Smooth muscle cell (in vitro differentiated cells): ENCODE results near the gene FAM217B. TPM values are rescaled to one million over a fixed set of nuclear protein-coding genes. Genes with fewer than 3 reads are reported as not detected.

Experiments used
- DNase-seq: peaks from one replicate; lab custom pipeline; 2025; ENCODE audit not compliant: unreplicated experiment; lab: John Stamatoyannopoulos, UW
- H2AFZ ChIP-seq: fragments of 200-600 bp; sonication (generic); 2 replicates; pipeline ENCODE4 v1.6.0; 2016; ENCODE audit warnings: antibody characterized with exemption, low read depth, mild to moderate bottlenecking
- H3F3A ChIP-seq: fragments of 200-600 bp; sonication (generic); 2 replicates; pipeline ENCODE4 v1.6.0; 2017; ENCODE audit warnings: antibody characterized with exemption, low read depth
- H3K27ac ChIP-seq: fragments of 200-600 bp; sonication (generic); 2 replicates; pipeline ENCODE4 v1.5.1; 2016; ENCODE audit warnings: low read depth, mild to moderate bottlenecking
- H3K27me3 ChIP-seq: fragments of 200-600 bp; sonication (generic); 2 replicates; pipeline ENCODE4 v1.6.1; 2016; ENCODE audit warnings: low read depth, mild to moderate bottlenecking
- H3K36me3 ChIP-seq: fragments of 200-600 bp; sonication (generic); 2 replicates; pipeline ENCODE4 v1.5.1; 2016; ENCODE audit warnings: low read depth
- H3K4me1 ChIP-seq: fragments of 200-600 bp; sonication (generic); 2 replicates; pipeline ENCODE4 v1.5.1; 2016; ENCODE audit warnings: low read depth
- H3K4me2 ChIP-seq: fragments of 200-600 bp; sonication (generic); 2 replicates; pipeline ENCODE4 v1.6.0; 2016; ENCODE audit warnings: mild to moderate bottlenecking
- H3K4me3 ChIP-seq: fragments of 200-600 bp; sonication (generic); 2 replicates; pipeline ENCODE4 v1.5.1; 2016; ENCODE audit warnings: mild to moderate bottlenecking
- H3K79me2 ChIP-seq: fragments of 200-600 bp; sonication (generic); 2 replicates; pipeline ENCODE4 v1.6.0; 2016; ENCODE audit warnings: low read depth, mild to moderate bottlenecking
- H3K9ac ChIP-seq: fragments of 200-600 bp; sonication (generic); 2 replicates; pipeline ENCODE4 v1.6.0; 2016; ENCODE audit warnings: low read depth
- H3K9me3 ChIP-seq: fragments of 200-600 bp; sonication (generic); replicated peaks from 2 replicates; pipeline ENCODE4 v1.5.1; 2016; ENCODE audit warnings: low read depth
- H4K20me1 ChIP-seq: fragments of 200-600 bp; sonication (generic); 2 replicates; pipeline ENCODE4 v1.6.0; 2016; ENCODE audit warnings: low read depth
- CTCF ChIP-seq: fragments of 200-600 bp; sonication (generic); IDR thresholded peaks from 2 replicates; pipeline ENCODE4 v1.5.1; 2017; ENCODE audit warnings: borderline replicate concordance, mild to moderate bottlenecking, antibody characterized with exemption; ENCODE audit not compliant: insufficient read depth, poor library complexity, severe bottlenecking
- WGBS: methylation state at CpG from one replicate; pipeline ENCODE4 v1.1.7; 2016; ENCODE audit warnings: low lambda C conversion rate; 5-methylcytosine and 5-hydroxymethylcytosine counted together
- polyA plus RNA-seq: library from polyadenylated mRNA; unstranded; fragments of >200 nt; fragmentation: Nextera tagmentation; extraction: Ambion mirVana; gene quantifications from 2 replicates; pipeline ENCODE4 v1.2.1, GENCODE V29; 2016
- total RNA-seq: library from RNA; depleted of rRNA; stranded (reverse); fragments of >200 nt; gene quantifications from 2 replicates; pipeline ENCODE4 v1.2.3, GENCODE V29; 2014

Gene FAM217B
- total and polyA plus RNA-seq, 2 experiments from 2014 or later: 7.7 to 14.2 TPM

GRCh38 chr20:59936409-59936808 lies 3.8 kb upstream of the FAM217B start:
- no peak for DNase-seq
- H3K4me3 ChIP-seq: no peak overlapping the region
- no peaks in the 10 kb centered on the region for H3K27me3 ChIP-seq
- H3K9ac ChIP-seq: no peak overlapping the region
- H4K20me1 ChIP-seq: peaks cover 21% of the 10 kb centered on the region
- no peaks in the 10 kb centered on the region for H3K36me3 ChIP-seq
- TF ChIP-seq CTCF: no peak
- H3K4me2 ChIP-seq: no peak overlapping the region
- peaks cover 6% of the 10 kb centered on the region for H3K79me2 ChIP-seq
- H3F3A ChIP-seq: peaks cover 4% of the 10 kb centered on the region
- no peaks in the 10 kb centered on the region for H3K9me3 ChIP-seq
- no peak overlapping the region for H3K27ac ChIP-seq
- H2AFZ ChIP-seq: no peak overlapping the region
- 81% methylated on average over 4 of the region's 4 CpGs for WGBS
- H3K4me1 ChIP-seq: peaks cover 6% of the 10 kb centered on the region

GRCh38 chr20:59937150-59937549 lies 3.0 kb upstream of the FAM217B start:
- Histone ChIP-seq H3K4me2 (no peak overlapping the region), H3K27ac (no peak overlapping the region), H3K36me3 (no peaks in the 10 kb centered on the region), H3K79me2 (peaks cover 13% of the 10 kb centered on the region), H2AFZ (no peak overlapping the region), H3F3A (peaks cover 4% of the 10 kb centered on the region), H3K27me3 (no peaks in the 10 kb centered on the region), H3K4me1 (peaks cover 8% of the 10 kb centered on the region), H3K9ac (no peak overlapping the region), H3K4me3 (no peak overlapping the region), H4K20me1 (peaks cover 21% of the 10 kb centered on the region), H3K9me3 (no peaks in the 10 kb centered on the region)
- WGBS: 95% methylated on average over 3 of the region's 3 CpGs
- DNase-seq: no peak
- TF ChIP-seq CTCF: no peak

- Histone ChIP-seq H2AFZ (no peak overlapping the region), H3K36me3 (no peaks in the 10 kb centered on the region), H3K79me2 (peaks cover 13% of the 10 kb centered on the region), H3F3A (peaks cover 4% of the 10 kb centered on the region), H3K4me2 (peak overlapping the region; percentile 92), H3K9ac (no peak overlapping the region), H3K27me3 (no peaks in the 10 kb centered on the region), H3K4me3 (no peak overlapping the region), H3K4me1 (peaks cover 8% of the 10 kb centered on the region), H3K27ac (peak overlapping the region; percentile 14), H3K9me3 (no peaks in the 10 kb centered on the region), H4K20me1 (peaks cover 21% of the 10 kb centered on the region)
- DNase-seq: no peak
- TF ChIP-seq CTCF: no peak
- 60% methylated on average over 4 of the region's 4 CpGs for WGBS
Measured at GRCh38 chr20:59938221-59938620, 2.0 kb upstream of the FAM217B start.

- Histone ChIP-seq H3K79me2 (peaks cover 13% of the 10 kb centered on the region), H4K20me1 (peaks cover 21% of the 10 kb centered on the region), H3F3A (peaks cover 4% of the 10 kb centered on the region), H3K9me3 (no peaks in the 10 kb centered on the region), H2AFZ (no peak overlapping the region), H3K9ac (no peak overlapping the region), H3K27ac (peak overlapping the region; percentile 14), H3K4me3 (no peak overlapping the region), H3K4me1 (peaks cover 8% of the 10 kb centered on the region), H3K36me3 (no peaks in the 10 kb centered on the region), H3K27me3 (no peaks in the 10 kb centered on the region), H3K4me2 (peak overlapping the region; percentile 92)
- TF ChIP-seq CTCF: no peak
- WGBS: 90% methylated on average over 7 of the region's 7 CpGs
- DNase-seq: no peak
Measured at GRCh38 chr20:59938696-59939051, 1.5 kb upstream of the FAM217B start.
